ENCODE results near the gene FAAP100. TPM values are rescaled to one million over a fixed set of nuclear protein-coding genes. Genes with fewer than 3 reads are reported as not detected.
A peak's percentile ranks its signal among the peaks of the same experiment; 100 is the strongest.

The FAAP100 gene
- polyA plus RNA-seq, 1 donor (not counting 4 experiments of a cell fraction or from before 2014, with no cell fraction given): 3.8 TPM

- peaks cover 2% of the 10 kb centered on the region for H3K9me3 ChIP-seq (ENCODE audit: control insufficient read depth, low read depth, low read length)
- DNase-seq (ENCODE audit: low read depth, low spot score): no peak
- TF ChIP-seq, protein P1, sequence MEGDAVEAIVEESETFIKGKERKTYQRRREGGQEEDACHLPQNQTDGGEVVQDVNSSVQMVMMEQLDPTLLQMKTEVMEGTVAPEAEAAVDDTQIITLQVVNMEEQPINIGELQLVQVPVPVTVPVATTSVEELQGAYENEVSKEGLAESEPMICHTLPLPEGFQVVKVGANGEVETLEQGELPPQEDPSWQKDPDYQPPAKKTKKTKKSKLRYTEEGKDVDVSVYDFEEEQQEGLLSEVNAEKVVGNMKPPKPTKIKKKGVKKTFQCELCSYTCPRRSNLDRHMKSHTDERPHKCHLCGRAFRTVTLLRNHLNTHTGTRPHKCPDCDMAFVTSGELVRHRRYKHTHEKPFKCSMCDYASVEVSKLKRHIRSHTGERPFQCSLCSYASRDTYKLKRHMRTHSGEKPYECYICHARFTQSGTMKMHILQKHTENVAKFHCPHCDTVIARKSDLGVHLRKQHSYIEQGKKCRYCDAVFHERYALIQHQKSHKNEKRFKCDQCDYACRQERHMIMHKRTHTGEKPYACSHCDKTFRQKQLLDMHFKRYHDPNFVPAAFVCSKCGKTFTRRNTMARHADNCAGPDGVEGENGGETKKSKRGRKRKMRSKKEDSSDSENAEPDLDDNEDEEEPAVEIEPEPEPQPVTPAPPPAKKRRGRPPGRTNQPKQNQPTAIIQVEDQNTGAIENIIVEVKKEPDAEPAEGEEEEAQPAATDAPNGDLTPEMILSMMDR (optimal IDR thresholded peaks at IDR 0.05 in 1 of 3, IDR thresholded peaks at IDR 0.05 in 1 of 3, conservative IDR thresholded peaks at IDR 0.05 in 1 of 3; ENCODE audit: extremely low read depth in 1 of 3, insufficient read depth in 2 of 3, low read length in 3 of 3): no peak
- no peak for TF ChIP-seq EZH2 (IDR thresholded peaks at IDR 0.05; ENCODE audit: low read length)
- peaks cover 26% of the 10 kb centered on the region for H3K79me2 ChIP-seq (ENCODE audit: control insufficient read depth, insufficient read depth, low read length)
- H3K36me3 ChIP-seq (ENCODE audit: control insufficient read depth in 2 of 2, extremely low read depth in 1 of 2, insufficient read depth in 2 of 2, low read length in 2 of 2): peaks cover 20 to 29% of the 10 kb centered on the region in 2 experiments
- peak overlapping the region; percentile 79 for H3K9ac ChIP-seq (ENCODE audit: control insufficient read depth, extremely low read depth, insufficient read depth, low read length)
- peak overlapping the region; percentile 80 to 98 (median 97) for H3K4me3 ChIP-seq (ENCODE audit: control insufficient read depth in 2 of 3, extremely low read depth in 1 of 3, insufficient read depth in 2 of 3, low read depth in 1 of 3, low read length in 3 of 3)
- no peaks in the 10 kb centered on the region for H3K27me3 ChIP-seq (ENCODE audit: control insufficient read depth, extremely low read depth, insufficient read depth, low read length)
- dilution Hi-C loops (cut with MboI; ENCODE audit: extremely low pct_ligation_motif_present, low sequenced_read_pairs): no loop called here
- peaks cover 37% of the 10 kb centered on the region for H4K20me1 ChIP-seq (ENCODE audit: control insufficient read depth, extremely low read depth, insufficient read depth, low read length)
- no peaks in the 10 kb centered on the region for H3K9me1 ChIP-seq (ENCODE audit: control insufficient read depth, extremely low read depth, insufficient read depth, low read length)
- FAIRE-seq: no peak
- no peak overlapping the region for H2AFZ ChIP-seq (ENCODE audit: control insufficient read depth, low read length)
- H3K4me1 ChIP-seq (ENCODE audit: control insufficient read depth, extremely low read depth, insufficient read depth, low read length): peaks cover 8% of the 10 kb centered on the region
- peak overlapping the region; percentile 87 for H3K4me2 ChIP-seq (ENCODE audit: control insufficient read depth, extremely low read depth, insufficient read depth, low read depth, low read length)
- peak overlapping the region; percentile 47 for H3K27ac ChIP-seq (ENCODE audit: control insufficient read depth, insufficient read depth, low read length)
These were observed 41.2 kb downstream of the FAAP100 start for GRCh38 chr17:81510785-81511553.

DNA sequence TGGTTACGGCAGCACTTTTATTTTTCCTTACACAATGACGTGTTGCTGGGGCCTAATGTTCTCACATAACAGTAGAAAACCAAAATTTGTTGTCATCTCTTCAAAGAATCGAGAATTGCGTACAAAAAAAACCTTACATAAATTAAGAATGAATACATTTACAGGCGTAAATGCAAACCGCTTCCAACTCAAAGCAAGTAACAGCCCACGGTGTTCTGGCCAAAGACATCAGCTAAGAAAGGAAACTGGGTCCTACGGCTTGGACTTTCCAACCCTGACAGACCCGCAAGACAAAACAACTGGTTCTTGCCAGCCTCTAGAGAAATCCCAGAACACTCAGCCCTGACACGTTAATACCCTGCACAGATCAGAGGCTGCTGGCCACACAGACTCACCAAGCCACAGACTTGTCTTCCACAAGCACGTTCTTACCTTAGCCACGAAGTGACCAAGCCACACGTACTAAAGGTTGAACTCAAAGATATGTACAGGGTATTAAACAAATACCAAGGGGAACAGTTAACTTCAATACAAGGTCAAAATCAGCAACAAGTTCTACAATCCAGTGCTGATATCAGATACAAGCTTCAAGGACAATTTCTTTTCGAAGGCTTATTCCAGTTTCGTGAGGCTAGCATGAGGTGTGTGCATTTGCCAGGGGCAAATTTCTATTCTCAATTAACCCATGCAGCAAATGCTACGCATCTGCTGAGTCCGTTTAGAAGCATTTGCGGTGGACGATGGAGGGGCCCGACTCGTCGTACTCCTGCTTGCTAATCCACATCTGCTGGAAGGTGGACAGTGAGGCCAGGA is 42.0 kb downstream of the FAAP100 start:
- H3K27ac ChIP-seq (ENCODE audit: control insufficient read depth, insufficient read depth, low read length): peak overlapping the region; percentile 19
- H3K4me1 ChIP-seq (ENCODE audit: control insufficient read depth, extremely low read depth, insufficient read depth, low read length): peaks cover 4% of the 10 kb centered on the region
- no peaks in the 10 kb centered on the region for H3K27me3 ChIP-seq (ENCODE audit: control insufficient read depth, extremely low read depth, insufficient read depth, low read length)
- DNase-seq (ENCODE audit: low read depth, low spot score): no peak
- peak overlapping the region; percentile 80 to 98 (median 97) for H3K4me3 ChIP-seq (ENCODE audit: control insufficient read depth in 2 of 3, extremely low read depth in 1 of 3, insufficient read depth in 2 of 3, low read depth in 1 of 3, low read length in 3 of 3)
- H3K9ac ChIP-seq (ENCODE audit: control insufficient read depth, extremely low read depth, insufficient read depth, low read length): peak overlapping the region; percentile 79
- no peaks in the 10 kb centered on the region for H3K9me1 ChIP-seq (ENCODE audit: control insufficient read depth, extremely low read depth, insufficient read depth, low read length)
- peaks cover 26% of the 10 kb centered on the region for H3K79me2 ChIP-seq (ENCODE audit: control insufficient read depth, insufficient read depth, low read length)
- no peak for FAIRE-seq
- peaks cover 20 to 29% of the 10 kb centered on the region in 2 experiments for H3K36me3 ChIP-seq (ENCODE audit: control insufficient read depth in 2 of 2, extremely low read depth in 1 of 2, insufficient read depth in 2 of 2, low read length in 2 of 2)
- H4K20me1 ChIP-seq (ENCODE audit: control insufficient read depth, extremely low read depth, insufficient read depth, low read length): peaks cover 37% of the 10 kb centered on the region
- dilution Hi-C loops (cut with MboI; ENCODE audit: extremely low pct_ligation_motif_present, low sequenced_read_pairs): no loop called here
- peaks cover 2% of the 10 kb centered on the region for H3K9me3 ChIP-seq (ENCODE audit: control insufficient read depth, low read depth, low read length)
- H3K4me2 ChIP-seq (ENCODE audit: control insufficient read depth, extremely low read depth, insufficient read depth, low read depth, low read length): peak overlapping the region; percentile 87
- no peak overlapping the region for H2AFZ ChIP-seq (ENCODE audit: control insufficient read depth, low read length)
- no peak for TF ChIP-seq EZH2 (IDR thresholded peaks at IDR 0.05; ENCODE audit: low read length)
- TF ChIP-seq, protein P1 (optimal IDR thresholded peaks at IDR 0.05 in 1 of 3, IDR thresholded peaks at IDR 0.05 in 1 of 3, conservative IDR thresholded peaks at IDR 0.05 in 1 of 3; ENCODE audit: extremely low read depth in 1 of 3, insufficient read depth in 2 of 3, low read length in 3 of 3): no peak
